RWPE1 (cell line): ENCODE data around the gene MICALL1.

Source experiments
- CTCF ChIA-PET: fragments of 350-600 bp; sonication (Branson Sonifier 250); formaldehyde crosslinking; extraction: SDS; loops from one replicate; lab custom pipeline; 2021; lab: Yijun Ruan, JAX
- POLR2A ChIA-PET: fragments of 400-600 bp; formaldehyde crosslinking; extraction: SDS; loops from one replicate; lab custom pipeline; 2020; ENCODE audit warnings: antibody characterized with exemption; ENCODE audit not compliant: low non-redundant PET; lab: Yijun Ruan, JAX
- DNase-seq: peaks from one replicate; pipeline ENCODE4 v3.0.0; 2012; ENCODE audit warnings: low spot score
- H3K27ac ChIP-seq: fragments of 450-650 bp; 2 replicates; pipeline ENCODE4 v1.5.1; 2017
- CTCF ChIP-seq: fragments of 450-650 bp; conservative IDR thresholded peaks from 2 replicates; pipeline ENCODE4 v1.5.1; 2017; ENCODE audit warnings: low read depth, mild to moderate bottlenecking

The MICALL1 gene

GRCh38 chr22:37911697-37912096 is 5.6 kb downstream of the MICALL1 start:
- H3K27ac ChIP-seq: peak overlapping the region; percentile 100
- no peak for TF ChIP-seq CTCF
- POLR2A ChIA-PET: no interaction called here
- CTCF ChIA-PET: interaction anchor here (0.5 to 0.6 kb wide), 2 partner anchors 43 to 48 kb away, joined by 3 to 4 read pairs; no protein-coding TSS in a partner anchor
- no peak for DNase-seq

DNA sequence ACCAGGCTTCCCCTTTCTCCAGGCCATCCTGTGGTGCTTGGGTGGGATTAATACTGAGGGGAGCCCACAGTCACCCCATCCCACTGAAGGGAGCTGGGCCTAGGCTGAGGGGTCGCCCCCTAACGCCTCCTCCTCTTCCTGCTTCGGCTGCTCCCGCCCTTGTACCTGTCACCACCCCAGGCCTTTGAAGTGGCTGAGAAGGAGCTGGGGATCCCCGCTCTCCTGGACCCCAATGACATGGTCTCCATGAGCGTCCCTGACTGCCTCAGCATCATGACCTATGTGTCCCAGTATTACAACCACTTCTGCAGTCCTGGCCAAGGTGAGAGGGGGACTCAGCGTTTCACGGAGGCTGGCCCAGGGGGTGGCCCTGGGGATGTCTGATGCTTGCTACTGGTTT is 6.1 kb downstream of the MICALL1 start:
- CTCF ChIA-PET: interaction anchor here (0.6 kb wide), 2 partner anchors 22 to 44 kb away, joined by 3 to 4 read pairs; no protein-coding TSS in a partner anchor
- no peak for TF ChIP-seq CTCF
- H3K27ac ChIP-seq: peak overlapping the region; percentile 100
- POLR2A ChIA-PET: no interaction called here
- DNase-seq: no peak

DNA sequence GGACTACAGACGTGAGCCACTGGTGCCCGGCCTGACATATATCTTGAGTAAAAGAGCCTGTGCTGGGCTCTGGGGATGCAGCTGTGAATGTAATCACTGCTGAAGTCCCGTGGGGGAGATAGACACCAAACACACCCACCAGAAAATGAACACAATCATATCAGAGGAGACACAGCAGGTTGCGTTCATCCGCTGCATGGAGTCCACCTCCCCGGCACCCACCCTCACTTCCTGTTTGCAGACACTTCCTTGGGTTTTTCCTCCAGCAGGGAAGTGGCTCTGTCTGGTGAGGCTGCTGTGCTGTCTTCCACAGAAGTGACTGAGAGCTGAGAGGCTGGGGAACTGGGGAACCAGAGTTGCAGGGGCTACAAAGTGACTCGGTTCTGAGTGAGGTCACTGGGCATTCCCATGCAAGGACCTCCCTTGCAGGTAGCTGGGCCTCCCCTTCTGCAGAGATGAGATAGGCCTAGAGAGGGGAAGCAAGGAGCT is 7.2 kb downstream of the MICALL1 start:
- ChIA-PET CTCF (no interaction called here), POLR2A (no interaction called here)
- H3K27ac ChIP-seq: peak overlapping the region; percentile 100
- no peak for TF ChIP-seq CTCF
- DNase-seq: no peak

DNA sequence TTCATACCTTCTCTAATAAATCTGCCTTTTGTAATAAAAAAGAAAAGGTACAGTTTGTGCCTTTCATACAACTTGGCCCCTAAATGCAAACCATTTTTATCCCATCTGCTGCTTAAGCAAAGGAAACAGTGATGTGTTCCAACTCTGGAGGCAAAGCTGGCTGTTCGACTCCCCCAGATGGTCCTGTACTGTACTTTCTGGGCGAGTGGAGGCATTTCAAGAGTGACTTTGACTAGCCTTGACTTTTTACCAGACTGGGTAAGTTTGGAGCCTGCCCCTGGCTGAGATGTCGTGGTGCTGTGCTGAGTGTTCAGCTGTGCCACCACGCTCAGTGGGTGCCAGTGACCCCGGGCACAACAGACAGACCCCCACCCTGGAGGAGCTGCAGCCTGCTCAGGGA is 10.2 kb downstream of the MICALL1 start:
- peak overlapping the region; percentile 44 for H3K27ac ChIP-seq
- CTCF ChIA-PET: no interaction called here
- POLR2A ChIA-PET: no interaction called here
- no peak for DNase-seq
- no peak for TF ChIP-seq CTCF

DNA sequence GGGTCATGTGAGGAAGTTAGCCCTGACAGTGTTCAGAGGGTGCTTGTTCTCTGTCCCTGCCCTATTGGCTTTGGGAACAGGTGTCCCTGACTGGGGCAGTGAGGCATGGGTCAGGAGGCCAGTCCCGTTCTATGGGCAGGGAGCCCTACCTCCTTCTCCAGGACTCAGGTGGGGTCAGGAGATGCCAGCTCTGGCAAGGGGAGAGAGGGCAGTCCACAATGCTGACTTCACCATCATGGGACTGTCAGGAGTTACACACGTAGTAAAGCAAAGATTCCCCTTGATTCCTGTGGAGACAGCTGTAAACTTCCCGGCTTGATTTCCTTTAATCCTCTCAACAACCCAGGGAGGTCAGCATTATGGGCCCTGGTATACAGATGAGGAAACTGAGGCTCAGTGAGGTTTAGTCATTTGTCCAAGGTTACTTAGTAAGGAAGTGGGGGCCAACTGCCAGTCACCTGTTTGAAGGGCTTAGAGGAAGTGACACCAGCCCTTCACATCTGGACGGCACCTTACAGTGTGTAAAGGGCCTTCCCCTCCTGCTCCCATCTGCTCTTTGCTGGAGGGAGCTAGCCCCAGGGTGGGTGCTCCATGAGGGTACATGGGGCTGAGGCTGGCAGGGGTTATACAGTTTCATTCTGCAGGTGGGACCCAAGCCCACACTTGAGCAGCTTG is 11.9 kb downstream of the MICALL1 start:
- POLR2A ChIA-PET: no interaction called here

More for the DNA sequence above, 11.9 kb downstream of the MICALL1 start:
- TF ChIP-seq CTCF: no peak
- DNase-seq: no peak
- CTCF ChIA-PET: interaction anchor here (0.6 to 0.7 kb wide), 2 partner anchors 16 kb away, joined by 3 read pairs; no protein-coding TSS in a partner anchor
- peak overlapping the region; percentile 44 for H3K27ac ChIP-seq
